SK-N-SH (cell line): Measurements from ENCODE around the gene EXOC4. TPM values are rescaled to one million over a fixed set of nuclear protein-coding genes. Genes with fewer than 3 reads are reported as not detected.

Source experiments
- CTCF ChIA-PET: fragments of 300-600, 350-600 bp; formaldehyde crosslinking; extraction: SDS; loops from one replicate; lab custom pipeline; 2021; lab: Yijun Ruan, JAX
- POLR2A ChIA-PET: fragments of 350-600 bp; sonication (Branson Sonifier 250); formaldehyde crosslinking; extraction: SDS; loops from one replicate; lab custom pipeline; 2020; ENCODE audit warnings: antibody characterized with exemption, inconsistent platforms; lab: Yijun Ruan, JAX
- DNase-seq: peaks from one replicate; pipeline ENCODE4 v3.0.0; 2012
- H2AFZ ChIP-seq: fragments of 200-600 bp; sonication (generic); 2 replicates; pipeline ENCODE4 v1.8.1; 2016; ENCODE audit warnings: antibody characterized with exemption, mild to moderate bottlenecking, low read depth
- H3F3A ChIP-seq: fragments of 200-600 bp; sonication (generic); replicated peaks from 2 replicates; pipeline ENCODE3; 2016; ENCODE audit warnings: antibody characterized with exemption, mild to moderate bottlenecking; ENCODE audit not compliant: insufficient read depth
- H3K27ac ChIP-seq, 2 experiments: fragments of 200-500 bp in 1 of 2; fragments of 200-600 bp in 1 of 2; sonication (Bioruptor generic) in 1 of 2; sonication (generic), shearing (Covaris generic) in 1 of 2; 2 replicates each; pipeline versions ENCODE4 v1.5.1 to v1.6.1; 2014 to 2016; ENCODE audit warnings: low read depth in 2 of 2, inconsistent platforms in 1 of 2, low read length in 1 of 2, mild to moderate bottlenecking in 1 of 2, mixed read lengths in 1 of 2
- H3K27me3 ChIP-seq: fragments of 200-600 bp; sonication (generic), shearing (Covaris generic); 2 replicates; pipeline ENCODE4 v1.6.1; 2016; ENCODE audit warnings: mixed run types; ENCODE audit not compliant: insufficient read depth
- H3K36me3 ChIP-seq, 2 experiments: fragments of 200-500 bp in 1 of 2; fragments of 200-600 bp in 1 of 2; sonication (Bioruptor generic) in 1 of 2; sonication (generic) in 1 of 2; replicated peaks in 1 of 2; 2 replicates each; pipeline versions ENCODE3 to v1.5.1; 2014 to 2016; ENCODE audit warnings: low read length in 1 of 2, mild to moderate bottlenecking in 1 of 2; ENCODE audit not compliant: insufficient read depth in 2 of 2, control insufficient read depth in 1 of 2
- H3K4me1 ChIP-seq, 2 experiments: fragments of 200-500 bp in 1 of 2; fragments of 200-600 bp in 1 of 2; sonication (Bioruptor generic) in 1 of 2; sonication (generic), shearing (Covaris generic) in 1 of 2; 2 replicates each; pipeline versions ENCODE4 v1.5.1 to v1.6.1; 2014 to 2016; ENCODE audit warnings: low read depth in 1 of 2, low read length in 1 of 2, mixed run types in 1 of 2; ENCODE audit not compliant: insufficient read depth in 2 of 2, control insufficient read depth in 1 of 2
- H3K4me2 ChIP-seq: fragments of 200-600 bp; sonication (generic), shearing (Covaris generic); 2 replicates; pipeline ENCODE4 v1.6.1; 2017; ENCODE audit warnings: mixed run types
- H3K4me3 ChIP-seq, 2 experiments: fragments of 200-500 bp in 1 of 2; fragments of 200-600 bp in 1 of 2; sonication (Bioruptor generic) in 1 of 2; sonication (generic), shearing (Covaris generic) in 1 of 2; 2 replicates each; pipeline versions ENCODE4 v1.5.1 to v1.8.1; 2014 to 2016; ENCODE audit warnings: low read depth in 2 of 2, inconsistent platforms in 1 of 2, low read length in 1 of 2, mild to moderate bottlenecking in 1 of 2, mixed read lengths in 1 of 2, moderate library complexity in 1 of 2
- H3K79me2 ChIP-seq: fragments of 200-600 bp; sonication (generic); 2 replicates; pipeline ENCODE4 v1.8.1; 2017; ENCODE audit warnings: mild to moderate bottlenecking; ENCODE audit not compliant: insufficient read depth
- H3K9ac ChIP-seq: fragments of 200-600 bp; sonication (generic); 2 replicates; pipeline ENCODE4 v1.6.1; 2017; ENCODE audit warnings: mixed run types
- H3K9me2 ChIP-seq: fragments of 200-600 bp; sonication (generic); 2 replicates; pipeline ENCODE4 v1.6.1; 2017; ENCODE audit warnings: mixed run types
- H3K9me3 ChIP-seq: fragments of 200-600 bp; sonication (generic); 2 replicates; pipeline ENCODE4 v1.6.1; 2017; ENCODE audit warnings: mixed run types, mild to moderate bottlenecking, moderate library complexity
- H4K20me1 ChIP-seq: fragments of 200-600 bp; sonication (generic); 2 replicates; pipeline ENCODE4 v1.6.1; 2017; ENCODE audit warnings: mild to moderate bottlenecking, mixed run types; ENCODE audit not compliant: insufficient read depth
- GATA2 ChIP-seq: sonication (generic); formaldehyde crosslinking; IDR thresholded peaks from 2 replicates; pipeline ENCODE4 v1.5.0; 2020; ENCODE audit warnings: mild to moderate bottlenecking, missing genetic modification reagents
- JUND ChIP-seq: IDR thresholded peaks from 2 replicates; pipeline ENCODE4 v1.4.0; 2012
- MEF2A ChIP-seq: IDR thresholded peaks from 2 replicates; pipeline ENCODE4 v1.4.0; 2012; ENCODE audit warnings: low read depth, borderline replicate concordance
- MXI1 ChIP-seq: IDR thresholded peaks from 2 replicates; pipeline ENCODE4 v1.6.1; 2012; ENCODE audit warnings: mild to moderate bottlenecking, low read depth, low read length, improper control_type of control experiment
- NFIC ChIP-seq: IDR thresholded peaks from 2 replicates; pipeline ENCODE4 v1.4.0; 2012; ENCODE audit warnings: borderline replicate concordance
- POLR2AphosphoS5 ChIP-seq: IDR thresholded peaks from 2 replicates; pipeline ENCODE4 v1.6.1; 2012; ENCODE audit warnings: low read depth, low read length
- SMC3 ChIP-seq: IDR thresholded peaks from 2 replicates; pipeline ENCODE4 v1.6.1; 2012; ENCODE audit warnings: low read depth, low read length, improper control_type of control experiment
- USF2 ChIP-seq: fragments of 150-350 bp; IDR thresholded peaks from 2 replicates; pipeline ENCODE4 v1.6.1; 2017; ENCODE audit warnings: antibody characterized with exemption, low read length, low read depth, borderline replicate concordance
- YY1 ChIP-seq: IDR thresholded peaks from 2 replicates; pipeline ENCODE4 v1.4.0; 2012; ENCODE audit warnings: low read depth, mild to moderate bottlenecking
- ZBTB33 ChIP-seq: IDR thresholded peaks from 2 replicates; pipeline ENCODE4 v1.4.0; 2012; ENCODE audit warnings: low read depth, borderline replicate concordance
- WGBS: methylation state at CpG from one replicate; pipeline ENCODE4 v1.1.6; 2017; ENCODE audit warnings: low lambda C conversion rate; 5-methylcytosine and 5-hydroxymethylcytosine counted together
- polyA plus RNA-seq, 3 experiments: library from polyadenylated mRNA; depleted of rRNA; stranded (reverse); fragments of >200 nt; gene quantifications; 2 replicates each; pipeline ENCODE4 v1.2.3, GENCODE V29; 2012
- TF ChIP-seq, protein P1 (sequence below): fragments of 150-350 bp; IDR thresholded peaks from 2 replicates; pipeline ENCODE4 v1.6.1; 2016; ENCODE audit warnings: mild to moderate bottlenecking, low read depth, low read length
- TF ChIP-seq, protein P2 (sequence below): IDR thresholded peaks from 2 replicates; pipeline ENCODE4 v1.4.0; 2012; ENCODE audit warnings: low read depth
- TF ChIP-seq, protein P3 (sequence below): fragments of 200-600 bp; sonication (generic); IDR thresholded peaks from 2 replicates; pipeline ENCODE4 v1.6.1; 2017; ENCODE audit warnings: antibody characterized with exemption, mild to moderate bottlenecking, moderate library complexity

The EXOC4 gene
- polyA plus RNA-seq, 1 of the 3 experiments (the other 2 are of a cell fraction), result 37.3 TPM

DNA sequence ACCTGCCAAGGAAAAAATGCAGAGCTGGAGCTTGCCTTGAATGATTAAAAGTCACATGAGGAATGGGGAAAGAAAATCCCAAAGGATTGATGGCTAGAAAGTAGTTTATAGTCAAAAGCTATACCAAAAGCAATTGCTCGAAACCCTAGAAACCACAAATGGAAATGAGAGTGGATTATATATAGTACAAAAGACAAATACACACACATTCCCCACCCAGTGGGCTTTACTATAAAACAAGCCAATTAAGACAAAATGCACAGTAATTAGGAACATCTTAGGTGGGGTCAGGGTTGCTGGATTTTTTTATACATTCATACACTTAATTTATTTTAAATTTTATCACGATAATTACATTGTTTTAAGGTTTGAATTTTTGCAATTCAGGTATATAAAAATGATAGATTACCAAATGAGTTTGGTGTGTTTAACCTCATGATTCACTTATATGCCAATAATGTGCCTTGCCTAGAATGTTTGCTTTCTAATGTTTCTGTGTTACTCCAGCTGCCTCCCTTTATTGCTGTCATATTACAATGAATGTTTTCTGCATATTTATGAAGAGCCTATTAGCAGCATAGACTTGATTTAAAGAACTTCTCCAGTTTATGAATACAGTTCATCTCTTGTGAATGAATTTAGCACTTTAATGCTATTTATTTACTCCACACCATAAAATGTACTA lies 421.3 kb downstream of the EXOC4 start:
- no peaks in the 10 kb centered on the region for H3K27me3 ChIP-seq
- TF ChIP-seq NFIC (no peak), MXI1 (no peak), JUND (no peak), YY1 (no peak), SMC3 (no peak), MEF2A (no peak), ZBTB33 (no peak), GATA2 (CRISPR knock-in tag) (no peak), USF2 (no peak), POLR2AphosphoS5 (no peak)
- TF ChIP-seq, protein P1, sequence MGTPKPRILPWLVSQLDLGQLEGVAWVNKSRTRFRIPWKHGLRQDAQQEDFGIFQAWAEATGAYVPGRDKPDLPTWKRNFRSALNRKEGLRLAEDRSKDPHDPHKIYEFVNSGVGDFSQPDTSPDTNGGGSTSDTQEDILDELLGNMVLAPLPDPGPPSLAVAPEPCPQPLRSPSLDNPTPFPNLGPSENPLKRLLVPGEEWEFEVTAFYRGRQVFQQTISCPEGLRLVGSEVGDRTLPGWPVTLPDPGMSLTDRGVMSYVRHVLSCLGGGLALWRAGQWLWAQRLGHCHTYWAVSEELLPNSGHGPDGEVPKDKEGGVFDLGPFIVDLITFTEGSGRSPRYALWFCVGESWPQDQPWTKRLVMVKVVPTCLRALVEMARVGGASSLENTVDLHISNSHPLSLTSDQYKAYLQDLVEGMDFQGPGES, result no peak
- TF ChIP-seq, protein P2, sequence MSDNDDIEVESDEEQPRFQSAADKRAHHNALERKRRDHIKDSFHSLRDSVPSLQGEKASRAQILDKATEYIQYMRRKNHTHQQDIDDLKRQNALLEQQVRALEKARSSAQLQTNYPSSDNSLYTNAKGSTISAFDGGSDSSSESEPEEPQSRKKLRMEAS, result no peak
- TF ChIP-seq, protein P3, sequence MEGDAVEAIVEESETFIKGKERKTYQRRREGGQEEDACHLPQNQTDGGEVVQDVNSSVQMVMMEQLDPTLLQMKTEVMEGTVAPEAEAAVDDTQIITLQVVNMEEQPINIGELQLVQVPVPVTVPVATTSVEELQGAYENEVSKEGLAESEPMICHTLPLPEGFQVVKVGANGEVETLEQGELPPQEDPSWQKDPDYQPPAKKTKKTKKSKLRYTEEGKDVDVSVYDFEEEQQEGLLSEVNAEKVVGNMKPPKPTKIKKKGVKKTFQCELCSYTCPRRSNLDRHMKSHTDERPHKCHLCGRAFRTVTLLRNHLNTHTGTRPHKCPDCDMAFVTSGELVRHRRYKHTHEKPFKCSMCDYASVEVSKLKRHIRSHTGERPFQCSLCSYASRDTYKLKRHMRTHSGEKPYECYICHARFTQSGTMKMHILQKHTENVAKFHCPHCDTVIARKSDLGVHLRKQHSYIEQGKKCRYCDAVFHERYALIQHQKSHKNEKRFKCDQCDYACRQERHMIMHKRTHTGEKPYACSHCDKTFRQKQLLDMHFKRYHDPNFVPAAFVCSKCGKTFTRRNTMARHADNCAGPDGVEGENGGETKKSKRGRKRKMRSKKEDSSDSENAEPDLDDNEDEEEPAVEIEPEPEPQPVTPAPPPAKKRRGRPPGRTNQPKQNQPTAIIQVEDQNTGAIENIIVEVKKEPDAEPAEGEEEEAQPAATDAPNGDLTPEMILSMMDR, result no peak
- no peaks in the 10 kb centered on the region for H3K36me3 ChIP-seq
- no peak overlapping the region for H3K4me2 ChIP-seq
- peak overlapping the region in 1 of 2 experiments; percentile 92; a peak in 2 of 4 replicates for H3K27ac ChIP-seq
- no peak overlapping the region for H3K4me3 ChIP-seq
- H4K20me1 ChIP-seq, result peaks cover 10% of the 10 kb centered on the region; the same call in 1 of the 2 replicates
- H3F3A ChIP-seq, result peaks cover 5% of the 10 kb centered on the region
- H3K9ac ChIP-seq, result no peak overlapping the region
- WGBS, result 95% methylated on average over 2 of the region's 2 CpGs
- no peak overlapping the region for H2AFZ ChIP-seq
- CTCF ChIA-PET, result interaction anchor here (0.9 to 1.8 kb wide), 3 partner anchors 11 to 112 kb away, joined by 4 to 8 read pairs (median 5); no protein-coding TSS in a partner anchor
- H3K79me2 ChIP-seq, result no peaks in the 10 kb centered on the region; the same call in 1 of the 2 replicates
- H3K4me1 ChIP-seq, result peaks cover 5 to 45% of the 10 kb centered on the region in 2 experiments; a peak in 2 of 4 replicates
- H3K9me2 ChIP-seq, result no peaks in the 10 kb centered on the region
- no peaks in the 10 kb centered on the region for H3K9me3 ChIP-seq
- POLR2A ChIA-PET, result no interaction called here
- no peak for DNase-seq
